ENCODE measurements around the gene PERCC1. TPM values are rescaled to one million over a fixed set of nuclear protein-coding genes. Genes with fewer than 3 reads are reported as not detected.

Gene PERCC1
- total RNA-seq, 4 donors from 2014 or later: not detected

DNA sequence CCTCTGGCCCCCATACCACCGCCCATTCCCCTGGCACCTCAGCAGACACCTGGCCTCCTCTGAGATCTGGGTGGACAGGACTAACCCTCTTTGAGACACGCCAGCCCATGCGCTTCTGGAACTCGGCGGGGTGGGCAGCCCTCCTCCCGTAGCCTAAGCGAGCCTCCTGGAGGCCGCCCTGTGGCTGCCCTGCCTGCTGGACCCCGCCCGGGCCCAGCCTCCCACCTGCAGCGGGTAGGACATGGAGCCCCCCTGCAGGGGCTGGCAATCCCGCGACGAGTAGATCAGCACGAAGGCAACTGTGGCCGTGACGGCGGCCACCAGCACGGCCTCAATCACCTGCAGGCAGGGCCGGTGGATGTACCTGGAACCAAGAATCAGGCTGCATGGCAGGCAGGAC lies 21.7 kb downstream of the PERCC1 start:
- H3K4me3 ChIP-seq (ENCODE audit: low read depth, poor library complexity, severe bottlenecking): no peak overlapping the region
- TF ChIP-seq, protein P1, sequence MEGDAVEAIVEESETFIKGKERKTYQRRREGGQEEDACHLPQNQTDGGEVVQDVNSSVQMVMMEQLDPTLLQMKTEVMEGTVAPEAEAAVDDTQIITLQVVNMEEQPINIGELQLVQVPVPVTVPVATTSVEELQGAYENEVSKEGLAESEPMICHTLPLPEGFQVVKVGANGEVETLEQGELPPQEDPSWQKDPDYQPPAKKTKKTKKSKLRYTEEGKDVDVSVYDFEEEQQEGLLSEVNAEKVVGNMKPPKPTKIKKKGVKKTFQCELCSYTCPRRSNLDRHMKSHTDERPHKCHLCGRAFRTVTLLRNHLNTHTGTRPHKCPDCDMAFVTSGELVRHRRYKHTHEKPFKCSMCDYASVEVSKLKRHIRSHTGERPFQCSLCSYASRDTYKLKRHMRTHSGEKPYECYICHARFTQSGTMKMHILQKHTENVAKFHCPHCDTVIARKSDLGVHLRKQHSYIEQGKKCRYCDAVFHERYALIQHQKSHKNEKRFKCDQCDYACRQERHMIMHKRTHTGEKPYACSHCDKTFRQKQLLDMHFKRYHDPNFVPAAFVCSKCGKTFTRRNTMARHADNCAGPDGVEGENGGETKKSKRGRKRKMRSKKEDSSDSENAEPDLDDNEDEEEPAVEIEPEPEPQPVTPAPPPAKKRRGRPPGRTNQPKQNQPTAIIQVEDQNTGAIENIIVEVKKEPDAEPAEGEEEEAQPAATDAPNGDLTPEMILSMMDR (IDR thresholded peaks at IDR 0.05): no peak
- TF ChIP-seq POLR2A (IDR thresholded peaks at IDR 0.05): no peak
- WGBS, 2 donors: 95 to 97% methylated on average over 5 to 20 of the region's 20 CpGs
- DNase-seq (ENCODE audit: low spot score in 2 of 2): no peak
- intact Hi-C loops (cut with DNase I; ENCODE audit: low total_unique reads): no loop called here

DNA sequence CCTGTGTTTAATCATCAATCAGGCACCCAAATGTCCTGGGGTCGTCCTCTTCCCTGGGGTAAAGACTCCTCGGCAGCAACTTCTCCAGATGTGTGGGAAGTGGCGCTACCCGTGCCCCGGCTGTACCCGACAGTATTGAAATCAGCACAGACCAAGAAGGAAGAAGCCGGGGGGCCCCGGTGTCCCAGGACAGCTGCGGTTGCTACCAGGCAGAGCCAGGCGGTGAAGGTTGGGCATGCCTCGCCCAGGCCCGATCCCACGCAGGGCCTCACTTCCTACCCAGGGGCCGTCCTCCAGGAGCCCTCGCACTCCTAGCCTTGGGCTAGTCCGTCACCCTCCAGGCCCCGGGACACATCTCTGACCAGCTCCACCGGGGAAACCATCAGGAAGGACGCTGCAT lies 22.4 kb downstream of the PERCC1 start:
- no peak for TF ChIP-seq POLR2A (IDR thresholded peaks at IDR 0.05)
- TF ChIP-seq, protein P1 (IDR thresholded peaks at IDR 0.05): no peak
- 92 to 93% methylated on average over 14 to 19 of the region's 19 CpGs for WGBS, 2 donors
- no peak overlapping the region for H3K4me3 ChIP-seq (ENCODE audit: low read depth, poor library complexity, severe bottlenecking)
- intact Hi-C loops (cut with DNase I; ENCODE audit: low total_unique reads): no loop called here
- no peak for DNase-seq (ENCODE audit: low spot score in 2 of 2)

DNA sequence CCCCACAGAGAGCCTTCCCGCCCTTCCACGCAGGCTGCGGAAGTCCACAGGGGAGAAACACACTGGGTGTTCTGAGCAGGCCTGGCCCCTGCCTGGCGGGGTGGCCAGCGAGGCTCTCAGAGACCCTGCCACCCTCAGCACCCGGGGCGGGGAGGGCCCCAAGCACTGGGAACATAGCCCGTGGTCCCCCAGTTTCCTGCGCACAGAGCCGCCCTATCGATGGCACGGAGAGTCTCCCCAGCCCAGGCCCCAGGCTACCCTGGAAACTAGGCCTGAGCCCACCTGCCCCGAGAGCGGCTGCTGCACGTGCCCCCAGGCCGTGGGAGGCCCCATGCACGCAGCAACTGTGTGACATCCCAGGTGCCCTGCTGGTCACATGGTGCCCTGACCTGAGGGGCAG lies 23.7 kb downstream of the PERCC1 start:
- WGBS, 2 donors: 82 to 97% methylated on average over 3 to 7 of the region's 17 CpGs
- DNase-seq (ENCODE audit: low spot score in 2 of 2): no peak
- TF ChIP-seq, protein P1 (IDR thresholded peaks at IDR 0.05): no peak
- TF ChIP-seq POLR2A (IDR thresholded peaks at IDR 0.05): no peak

DNA sequence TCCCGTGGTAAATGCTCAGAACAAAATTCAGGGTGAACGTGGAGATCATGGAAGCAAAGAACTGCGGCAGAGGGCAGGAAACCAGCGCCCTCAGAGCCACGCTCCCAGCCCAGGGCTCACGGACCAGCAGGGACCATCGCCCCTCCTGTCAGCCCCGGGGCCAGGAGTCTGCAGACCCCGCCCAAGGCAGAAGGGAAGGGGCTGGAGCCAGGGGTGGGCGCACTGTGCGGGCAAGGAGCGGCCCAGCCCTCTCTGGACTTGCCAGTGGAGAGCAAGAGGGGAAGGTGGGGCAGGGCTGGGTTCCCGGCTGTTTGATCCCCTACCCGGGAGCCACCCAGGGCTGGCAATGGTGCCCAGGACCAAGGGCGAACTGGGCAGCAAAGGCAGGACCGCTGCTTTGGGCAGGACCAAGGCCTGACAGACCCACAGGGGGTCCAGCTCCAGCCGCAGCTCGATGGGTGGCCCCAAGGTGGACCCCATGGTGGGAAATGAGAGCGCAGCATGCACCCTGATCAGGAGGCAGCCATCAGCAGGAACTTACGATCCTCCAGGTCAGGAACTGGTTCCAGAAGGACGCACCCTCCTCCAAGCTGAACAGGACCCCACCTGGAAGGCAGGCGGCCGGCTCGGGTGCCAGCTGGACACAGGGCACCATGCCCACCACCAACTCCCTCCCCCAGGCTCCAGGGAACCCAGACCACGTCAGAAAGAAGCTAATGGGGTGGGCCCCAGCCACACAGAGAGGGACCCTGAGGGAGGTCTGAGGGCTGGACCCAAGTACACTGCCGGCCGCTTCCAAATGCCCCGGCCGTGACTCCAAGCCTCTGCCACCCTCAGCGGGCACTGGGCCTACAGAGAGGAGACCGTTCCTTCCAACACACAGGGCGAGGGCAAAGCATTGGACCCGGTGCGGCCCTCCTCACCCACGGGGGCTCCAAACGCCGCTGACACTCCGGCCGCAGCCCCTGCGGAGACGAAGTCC lies 24.6 kb downstream of the PERCC1 start:
- no peak overlapping the region for H3K4me3 ChIP-seq (ENCODE audit: low read depth, poor library complexity, severe bottlenecking)
- DNase-seq (ENCODE audit: low spot score in 2 of 2): no peak
- TF ChIP-seq POLR2A (IDR thresholded peaks at IDR 0.05): no peak
- TF ChIP-seq, protein P1 (IDR thresholded peaks at IDR 0.05): no peak
- intact Hi-C loops (cut with DNase I; ENCODE audit: low total_unique reads): no loop called here
- 94 to 96% methylated on average over 32 to 36 of the region's 41 CpGs for WGBS, 2 donors

More for the DNA sequence above, 23.7 kb downstream of the PERCC1 start:
- intact Hi-C loops (cut with DNase I; ENCODE audit: low total_unique reads): no loop called here
- no peak overlapping the region for H3K4me3 ChIP-seq (ENCODE audit: low read depth, poor library complexity, severe bottlenecking)

DNA sequence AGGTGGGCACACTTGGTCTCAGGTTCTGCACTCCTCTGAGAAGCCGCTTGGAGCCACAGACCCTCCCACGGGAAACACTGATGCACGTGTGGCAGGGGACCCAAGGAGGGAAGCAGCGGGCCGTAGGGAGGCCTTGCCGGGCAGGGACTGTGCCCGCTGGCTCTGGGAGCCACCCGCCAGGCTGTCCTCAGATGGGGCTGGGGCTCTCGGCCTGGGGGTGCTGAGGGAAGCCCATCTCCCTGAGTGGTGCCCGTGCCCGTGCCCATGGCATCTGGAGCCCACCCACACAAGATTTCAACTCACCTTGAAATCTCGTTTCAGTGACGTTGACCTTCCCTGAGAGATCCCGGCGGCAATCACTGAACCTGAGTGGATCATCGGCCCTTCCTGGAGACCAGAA lies 26.1 kb downstream of the PERCC1 start:
- no peak for TF ChIP-seq POLR2A (IDR thresholded peaks at IDR 0.05)
- TF ChIP-seq, protein P1 (IDR thresholded peaks at IDR 0.05): no peak
- WGBS, 2 donors: 90 to 91% methylated on average over 15 to 16 of the region's 16 CpGs
- intact Hi-C loops (cut with DNase I; ENCODE audit: low total_unique reads): no loop called here
- DNase-seq (ENCODE audit: low spot score in 2 of 2): no peak
- no peak overlapping the region for H3K4me3 ChIP-seq (ENCODE audit: low read depth, poor library complexity, severe bottlenecking)

All from lower leg skin (tissue), 4 donors.